22Rv1 (cell line): ENCODE data around the gene GGT6.

ENCODE experiments used
- ZFX ChIP-seq: fragments of 450-650 bp; IDR thresholded peaks from 2 replicates; pipeline ENCODE4 v1.6.1; 2017; ENCODE audit warnings: antibody characterized with exemption, borderline replicate concordance
- TF ChIP-seq, protein P1 (sequence below): fragments of 450-650 bp; IDR thresholded peaks from 2 replicates; pipeline ENCODE4 v1.5.1; 2017; ENCODE audit warnings: mild to moderate bottlenecking

DNA sequence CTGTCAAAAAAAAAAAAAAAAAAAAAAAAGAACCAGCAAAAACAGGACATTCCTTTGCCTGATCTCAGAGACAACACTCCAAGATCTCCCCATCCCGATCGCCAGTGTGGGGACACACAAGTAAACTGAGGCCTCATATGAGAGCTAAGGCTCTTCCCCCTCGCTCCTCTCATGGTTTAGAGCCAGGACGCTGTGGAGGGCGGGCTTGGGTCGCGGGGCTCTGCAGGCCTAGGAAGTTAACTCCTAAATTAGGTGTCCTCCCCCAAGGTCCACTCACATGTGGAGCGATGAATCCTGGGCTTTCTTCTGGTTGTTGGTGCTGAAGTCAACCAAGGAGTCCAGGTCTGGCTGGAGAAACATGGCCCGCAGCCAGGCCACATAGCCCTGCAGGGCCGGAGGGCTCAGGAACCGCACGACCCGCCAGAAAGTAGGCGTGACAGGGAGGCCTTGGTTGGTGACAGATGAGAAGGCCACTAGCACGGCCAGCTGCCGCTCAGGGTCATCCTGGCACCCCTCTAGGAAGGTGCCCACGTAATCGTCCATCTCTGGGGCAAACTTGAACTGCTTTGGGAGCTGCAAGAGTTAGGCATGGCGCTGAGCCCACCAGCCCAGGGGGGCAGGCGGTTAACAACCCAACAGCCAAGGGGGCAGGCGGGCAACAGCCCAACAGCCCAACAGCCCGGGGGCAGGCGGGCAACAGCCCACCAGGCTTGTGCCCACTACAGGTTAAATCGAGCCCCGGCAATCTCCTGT is 10.4 kb downstream of the GGT6 start:
- TF ChIP-seq, protein P1, sequence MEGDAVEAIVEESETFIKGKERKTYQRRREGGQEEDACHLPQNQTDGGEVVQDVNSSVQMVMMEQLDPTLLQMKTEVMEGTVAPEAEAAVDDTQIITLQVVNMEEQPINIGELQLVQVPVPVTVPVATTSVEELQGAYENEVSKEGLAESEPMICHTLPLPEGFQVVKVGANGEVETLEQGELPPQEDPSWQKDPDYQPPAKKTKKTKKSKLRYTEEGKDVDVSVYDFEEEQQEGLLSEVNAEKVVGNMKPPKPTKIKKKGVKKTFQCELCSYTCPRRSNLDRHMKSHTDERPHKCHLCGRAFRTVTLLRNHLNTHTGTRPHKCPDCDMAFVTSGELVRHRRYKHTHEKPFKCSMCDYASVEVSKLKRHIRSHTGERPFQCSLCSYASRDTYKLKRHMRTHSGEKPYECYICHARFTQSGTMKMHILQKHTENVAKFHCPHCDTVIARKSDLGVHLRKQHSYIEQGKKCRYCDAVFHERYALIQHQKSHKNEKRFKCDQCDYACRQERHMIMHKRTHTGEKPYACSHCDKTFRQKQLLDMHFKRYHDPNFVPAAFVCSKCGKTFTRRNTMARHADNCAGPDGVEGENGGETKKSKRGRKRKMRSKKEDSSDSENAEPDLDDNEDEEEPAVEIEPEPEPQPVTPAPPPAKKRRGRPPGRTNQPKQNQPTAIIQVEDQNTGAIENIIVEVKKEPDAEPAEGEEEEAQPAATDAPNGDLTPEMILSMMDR: no peak
- TF ChIP-seq ZFX: no peak
